HCT116 (cell line): Measurements from ENCODE around the gene MSTO1.

ENCODE experiments used
- EZH2 ChIP-seq: fragments of 200-600 bp; sonication (generic); IDR thresholded peaks from 2 replicates; pipeline ENCODE4 v1.6.1; 2017; ENCODE audit warnings: antibody characterized with exemption, mixed run types
- EZH2phosphoT487 ChIP-seq: fragments of 200-600 bp; IDR thresholded peaks from 2 replicates; pipeline ENCODE4 v1.6.1; 2018; ENCODE audit warnings: antibody characterized with exemption, borderline replicate concordance
- FOSL1 ChIP-seq: IDR thresholded peaks from 2 replicates; pipeline ENCODE4 v1.6.1; 2012; ENCODE audit warnings: low read depth
- POLR2A ChIP-seq: IDR thresholded peaks from 2 replicates; pipeline ENCODE4 v1.7.0; 2011; ENCODE audit warnings: borderline replicate concordance; ENCODE audit not compliant: insufficient read depth, insufficient read length; ENCODE audit errors: extremely low read depth
- POLR2AphosphoS5 ChIP-seq: IDR thresholded peaks from 2 replicates; pipeline ENCODE4 v1.6.1; 2011; ENCODE audit warnings: mild to moderate bottlenecking, low read depth, low read length, moderate library complexity
- RAD21 ChIP-seq: IDR thresholded peaks from 2 replicates; pipeline ENCODE4 v1.6.1; 2012; ENCODE audit warnings: low read depth, mild to moderate bottlenecking
- SIN3A ChIP-seq: IDR thresholded peaks from 2 replicates; pipeline ENCODE4 v1.6.1; 2012; ENCODE audit warnings: low read depth
- TF ChIP-seq, protein P1 (sequence below), 3 experiments: fragments of 200-600 bp in 1 of 3; sonication (generic) in 1 of 3; IDR thresholded peaks in 2 of 3; conservative IDR thresholded peaks in 1 of 3; 2 replicates each; pipeline ENCODE4 v1.5.1; 2012 to 2017; ENCODE audit warnings: low read depth in 2 of 3, low read length in 2 of 3, antibody characterized with exemption in 1 of 3, borderline replicate concordance in 1 of 3, control low read depth in 1 of 3, mild to moderate bottlenecking in 1 of 3, mixed read lengths in 1 of 3, mixed run types in 1 of 3, moderate library complexity in 1 of 3; ENCODE audit not compliant: insufficient read depth in 1 of 3

DNA sequence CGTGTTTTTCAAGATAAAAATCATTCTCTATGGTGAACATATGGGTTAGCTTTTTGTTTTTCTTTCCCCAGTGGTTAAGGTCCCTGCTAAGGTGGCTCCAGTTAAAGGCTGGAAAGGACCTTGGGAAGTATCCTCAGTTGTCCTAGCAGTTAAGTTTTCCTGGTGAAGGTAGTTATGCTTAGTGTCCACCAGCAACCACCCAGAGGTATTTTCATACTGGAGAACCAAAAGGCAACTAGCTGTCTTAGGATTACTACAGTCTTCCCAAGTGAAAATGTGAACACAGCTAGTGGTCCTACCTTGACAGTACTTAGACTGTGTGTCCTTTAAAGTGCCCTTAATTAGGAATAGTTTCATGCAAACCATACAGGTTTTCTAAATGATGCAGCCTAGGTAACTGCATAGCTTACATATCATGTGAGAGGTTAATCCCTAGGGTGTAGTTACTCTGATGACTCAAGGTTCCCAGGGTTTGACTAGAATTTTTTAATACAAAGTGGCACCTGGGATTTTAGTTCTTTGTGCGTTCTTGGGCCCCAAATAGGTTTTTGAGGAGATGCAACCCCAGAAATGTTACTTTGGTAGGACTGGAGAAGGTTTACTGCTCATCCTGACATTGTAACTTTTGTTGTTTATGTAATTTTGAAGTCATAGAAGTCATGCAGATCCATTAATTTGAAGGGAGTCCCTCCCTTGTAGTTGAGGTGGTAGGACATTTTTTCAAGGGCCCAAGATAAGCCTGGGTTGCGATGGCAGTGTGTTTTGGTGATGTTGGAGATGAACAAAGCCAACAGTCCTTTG lies 42.0 kb downstream of the MSTO1 start:
- TF ChIP-seq SIN3A (no peak), EZH2phosphoT487 (no peak), POLR2A (no peak), POLR2AphosphoS5 (no peak), RAD21 (0 out of 2 replicates have a peak, but pooled peaks have one; percentile 10), EZH2 (no peak), FOSL1 (peak; percentile 23; the same call in 1 of the 2 replicates)
- TF ChIP-seq, protein P1, sequence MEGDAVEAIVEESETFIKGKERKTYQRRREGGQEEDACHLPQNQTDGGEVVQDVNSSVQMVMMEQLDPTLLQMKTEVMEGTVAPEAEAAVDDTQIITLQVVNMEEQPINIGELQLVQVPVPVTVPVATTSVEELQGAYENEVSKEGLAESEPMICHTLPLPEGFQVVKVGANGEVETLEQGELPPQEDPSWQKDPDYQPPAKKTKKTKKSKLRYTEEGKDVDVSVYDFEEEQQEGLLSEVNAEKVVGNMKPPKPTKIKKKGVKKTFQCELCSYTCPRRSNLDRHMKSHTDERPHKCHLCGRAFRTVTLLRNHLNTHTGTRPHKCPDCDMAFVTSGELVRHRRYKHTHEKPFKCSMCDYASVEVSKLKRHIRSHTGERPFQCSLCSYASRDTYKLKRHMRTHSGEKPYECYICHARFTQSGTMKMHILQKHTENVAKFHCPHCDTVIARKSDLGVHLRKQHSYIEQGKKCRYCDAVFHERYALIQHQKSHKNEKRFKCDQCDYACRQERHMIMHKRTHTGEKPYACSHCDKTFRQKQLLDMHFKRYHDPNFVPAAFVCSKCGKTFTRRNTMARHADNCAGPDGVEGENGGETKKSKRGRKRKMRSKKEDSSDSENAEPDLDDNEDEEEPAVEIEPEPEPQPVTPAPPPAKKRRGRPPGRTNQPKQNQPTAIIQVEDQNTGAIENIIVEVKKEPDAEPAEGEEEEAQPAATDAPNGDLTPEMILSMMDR (IDR thresholded peaks at IDR 0.05 in 2 of 3, conservative IDR thresholded peaks at IDR 0.05 in 1 of 3; ENCODE audit: borderline replicate concordance in 1 of 3, insufficient read depth in 1 of 3, low read depth in 2 of 3, low read length in 2 of 3), result no peak
